Measurements from ENCODE around the gene SRSF9.
A peak's percentile ranks its signal among the peaks of the same experiment; 100 is the strongest.
"Not testable (repeated sequence)": the region's sequence is repeated elsewhere in the genome, so short reads cannot be mapped to it uniquely, and the experiment has no call there.

The SRSF9 gene

DNA sequence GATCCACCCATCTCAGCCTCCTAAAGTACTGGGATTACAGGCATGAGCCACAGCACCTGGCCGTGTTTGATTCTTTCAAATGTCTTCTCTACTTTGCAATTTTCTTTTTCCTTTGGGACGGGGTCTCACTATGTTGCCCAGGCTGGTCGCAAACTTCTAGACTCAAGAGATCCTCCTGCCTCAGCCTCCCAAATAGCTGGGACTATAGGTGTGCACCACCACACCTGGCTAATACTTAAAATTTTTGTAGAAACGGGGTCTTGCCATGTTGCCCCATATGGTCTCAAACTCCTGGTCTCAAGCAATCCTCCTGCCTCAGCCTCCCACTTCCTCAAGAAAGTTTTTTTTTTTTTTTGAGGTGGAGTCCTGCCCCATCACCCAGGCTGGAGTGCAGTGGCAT is 21.6 kb downstream of the SRSF9 start:
- CTCF ChIA-PET: interaction anchor here (0.6 kb wide), 1 partner anchor 81 kb away, joined by 3 read pairs; no protein-coding TSS in a partner anchor
- POLR2A ChIA-PET: interaction anchor here (1.3 kb wide), 1 partner anchor 247 kb away, joined by 3 read pairs; the partner anchor contains the start of gene RPLP0
- TF ChIP-seq LEF1 (IDR thresholded peaks at IDR 0.05; ENCODE audit: borderline replicate concordance): no peak
- DNase-seq (ENCODE audit: extremely low spot score): no peak

DNA sequence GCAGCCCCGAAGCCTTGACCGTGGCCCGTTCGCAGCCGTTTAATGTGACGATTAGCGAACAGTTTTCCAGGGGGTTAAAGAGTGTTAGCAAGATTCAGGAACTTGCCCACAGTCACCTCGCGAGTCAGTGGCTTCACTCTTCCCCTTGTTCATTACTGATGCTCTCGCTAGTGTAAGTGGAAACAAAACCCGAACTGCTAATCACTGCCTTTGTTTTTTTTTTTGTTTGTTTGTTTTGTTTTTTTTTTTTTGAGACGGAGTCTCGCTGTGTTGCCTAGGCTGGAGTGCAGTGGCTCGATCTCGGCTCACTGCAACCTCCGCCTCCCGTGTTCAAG is 22.7 kb downstream of the SRSF9 start:
- ChIA-PET CTCF (interaction anchor here (0.9 kb wide), 1 partner anchor 79 kb away, joined by 3 read pairs; no protein-coding TSS in a partner anchor), POLR2A (interaction anchor here (1.0 kb wide), 1 partner anchor 19 kb away, joined by 3 read pairs; no protein-coding TSS in a partner anchor)
- not testable (repeated sequence) for DNase-seq (ENCODE audit: extremely low spot score)

- ChIA-PET CTCF (interaction anchor here (0.9 to 1.1 kb wide), 2 partner anchors 12 to 78 kb away, joined by 3 read pairs; no protein-coding TSS in a partner anchor), POLR2A (interaction anchor here (0.6 to 1.0 kb wide), 3 partner anchors 9 to 34 kb away, joined by 3 to 4 read pairs (median 3); no protein-coding TSS in a partner anchor)
- peak; percentile 57 for TF ChIP-seq ELF4 (IDR thresholded peaks at IDR 0.05)
- TF ChIP-seq LEF1 (IDR thresholded peaks at IDR 0.05; ENCODE audit: borderline replicate concordance): no peak
- peak; percentile 86 for DNase-seq (ENCODE audit: extremely low spot score)
Measured at GRCh38 chr12:120445911-120446843, 23.4 kb downstream of the SRSF9 start, which contains the start of the genes GATC and TRIAP1. Gene GATC (plus strand): TSS chr12:120446444. CDS start chr12:120446481, 37 bp downstream. Gene TRIAP1 (minus strand): TSS chr12:120446384. CDS start chr12:120446372, 12 bp downstream.

GRCh38 chr12:120444676-120445075 is 24.9 kb downstream of the SRSF9 start:
- ChIA-PET POLR2A (interaction anchor here (1.2 kb wide), 1 partner anchor 52 kb away, joined by 4 read pairs; no protein-coding TSS in a partner anchor), CTCF (no interaction called here)
- no peak for DNase-seq (ENCODE audit: extremely low spot score)
- TF ChIP-seq SUZ12 (IDR thresholded peaks at IDR 0.05) (no peak), HDGF (IDR thresholded peaks at IDR 0.05; ENCODE audit: borderline replicate concordance) (no peak), ARNT (IDR thresholded peaks at IDR 0.05) (no peak), ZNF384 (IDR thresholded peaks at IDR 0.05) (no peak), CTBP1 (IDR thresholded peaks at IDR 0.05; ENCODE audit: borderline replicate concordance) (no peak), SP1 (IDR thresholded peaks at IDR 0.05) (no peak), NFRKB (IDR thresholded peaks at IDR 0.05) (no peak)

DNA sequence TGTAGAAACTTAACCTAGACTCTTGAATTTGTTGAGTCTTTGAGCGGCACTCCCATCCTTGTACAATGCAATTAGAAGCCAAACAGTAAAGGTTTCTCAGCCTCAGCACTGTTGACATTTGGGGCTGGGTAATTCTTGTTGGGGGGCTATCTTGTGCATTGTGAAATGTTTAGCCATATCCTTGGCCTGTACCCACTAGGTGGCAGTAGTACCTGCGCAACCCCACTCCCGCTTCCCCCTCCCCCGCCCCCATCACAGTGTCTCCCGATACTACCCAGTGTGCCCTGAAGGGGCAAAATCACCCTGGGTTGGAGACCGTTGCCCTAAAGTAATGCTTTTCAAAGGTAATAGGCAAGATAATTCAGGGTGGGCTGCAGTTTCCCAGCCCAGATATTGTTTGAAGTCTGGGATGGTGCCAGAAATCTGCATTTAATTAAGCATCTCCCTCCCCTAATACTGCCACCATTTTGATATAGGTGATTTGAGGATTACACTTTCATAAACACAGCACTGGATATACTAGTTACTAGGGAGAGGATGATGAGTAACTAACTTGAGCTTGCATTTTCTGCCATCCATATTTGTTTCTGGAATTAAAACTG is 29.8 kb downstream of the SRSF9 start:
- POLR2A ChIA-PET: interaction anchor here (1.0 to 2.3 kb wide), 3 partner anchors 19 to 239 kb away, joined by 3 to 5 read pairs (median 4); partner anchors contain the start of gene RPLP0
- TF ChIP-seq TARDBP (IDR thresholded peaks at IDR 0.05) (no peak), SUZ12 (IDR thresholded peaks at IDR 0.05) (no peak), ELF4 (IDR thresholded peaks at IDR 0.05) (no peak), BHLHE40 (IDR thresholded peaks at IDR 0.05; ENCODE audit: borderline replicate concordance) (no peak), ZNF384 (IDR thresholded peaks at IDR 0.05) (no peak), LEF1 (IDR thresholded peaks at IDR 0.05; ENCODE audit: borderline replicate concordance) (no peak), ARNT (IDR thresholded peaks at IDR 0.05) (no peak), NFRKB (IDR thresholded peaks at IDR 0.05) (no peak), FOXK2 (IDR thresholded peaks at IDR 0.05) (no peak), SP1 (IDR thresholded peaks at IDR 0.05) (no peak), FOXM1 (IDR thresholded peaks at IDR 0.05; ENCODE audit: borderline replicate concordance) (no peak), L3MBTL2 (conservative IDR thresholded peaks at IDR 0.05) (no peak), CTBP1 (IDR thresholded peaks at IDR 0.05; ENCODE audit: borderline replicate concordance) (no peak), HDGF (IDR thresholded peaks at IDR 0.05; ENCODE audit: borderline replicate concordance) (no peak), FOXA1 (IDR thresholded peaks at IDR 0.05) (no peak)
- TF ChIP-seq, protein P1, sequence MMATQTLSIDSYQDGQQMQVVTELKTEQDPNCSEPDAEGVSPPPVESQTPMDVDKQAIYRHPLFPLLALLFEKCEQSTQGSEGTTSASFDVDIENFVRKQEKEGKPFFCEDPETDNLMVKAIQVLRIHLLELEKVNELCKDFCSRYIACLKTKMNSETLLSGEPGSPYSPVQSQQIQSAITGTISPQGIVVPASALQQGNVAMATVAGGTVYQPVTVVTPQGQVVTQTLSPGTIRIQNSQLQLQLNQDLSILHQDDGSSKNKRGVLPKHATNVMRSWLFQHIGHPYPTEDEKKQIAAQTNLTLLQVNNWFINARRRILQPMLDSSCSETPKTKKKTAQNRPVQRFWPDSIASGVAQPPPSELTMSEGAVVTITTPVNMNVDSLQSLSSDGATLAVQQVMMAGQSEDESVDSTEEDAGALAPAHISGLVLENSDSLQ (IDR thresholded peaks at IDR 0.05): no peak

DNA sequence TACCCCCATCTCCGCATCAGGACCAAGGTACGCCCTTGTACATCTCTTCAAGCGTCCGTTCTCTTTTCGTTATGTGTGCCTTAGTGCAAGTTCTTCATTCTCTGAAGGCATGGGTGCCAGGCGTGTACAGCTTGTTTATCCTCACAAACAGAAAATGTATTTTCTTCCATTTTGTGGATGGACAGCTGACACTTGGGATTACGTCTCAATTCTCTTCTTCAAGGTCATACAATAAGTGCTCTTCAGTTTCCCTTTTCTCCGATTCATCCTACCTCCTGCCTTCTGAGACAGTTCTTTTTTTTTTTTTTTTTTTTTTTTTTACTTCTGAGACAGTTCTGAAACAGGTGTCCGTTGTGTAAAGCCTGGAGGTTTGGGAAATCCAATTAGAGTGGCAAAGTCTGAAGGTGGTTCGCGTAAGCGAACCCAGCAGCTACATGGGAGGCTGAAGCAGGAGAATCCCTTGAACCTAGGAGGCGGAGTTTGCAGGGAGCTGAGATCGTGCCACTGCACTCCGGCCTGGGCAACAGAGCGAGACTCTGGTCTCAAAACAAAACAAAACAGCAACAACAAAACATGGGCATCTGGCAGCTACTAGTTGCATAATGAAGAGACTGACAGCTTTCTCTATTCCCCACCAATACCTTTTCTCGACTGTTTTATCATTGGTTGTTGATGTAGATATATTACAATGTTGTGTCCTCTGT is 30.9 kb downstream of the SRSF9 start:
- ChIA-PET POLR2A (interaction anchor here (0.9 to 2.3 kb wide), 7 partner anchors 28 to 147 kb away, joined by 3 to 12 read pairs (median 3); partner anchors contain the start of gene RNU4-2), CTCF (interaction anchor here (0.5 to 1.0 kb wide), 3 partner anchors 25 to 84 kb away, joined by 3 to 6 read pairs (median 4); no protein-coding TSS in a partner anchor)
- no peak for TF ChIP-seq ELF4 (IDR thresholded peaks at IDR 0.05)
- no peak for TF ChIP-seq CTBP1 (IDR thresholded peaks at IDR 0.05; ENCODE audit: borderline replicate concordance)
- TF ChIP-seq SUZ12 (IDR thresholded peaks at IDR 0.05): no peak
- no peak for TF ChIP-seq BHLHE40 (IDR thresholded peaks at IDR 0.05; ENCODE audit: borderline replicate concordance)
- no peak for TF ChIP-seq ARNT (IDR thresholded peaks at IDR 0.05)
- TF ChIP-seq HDGF (IDR thresholded peaks at IDR 0.05; ENCODE audit: borderline replicate concordance): no peak
- TF ChIP-seq L3MBTL2 (conservative IDR thresholded peaks at IDR 0.05): no peak
- DNase-seq (ENCODE audit: extremely low spot score): no peak

More for the DNA sequence above, 29.8 kb downstream of the SRSF9 start:
- CTCF ChIA-PET: interaction anchor here (1.0 to 1.6 kb wide), 3 partner anchors 18 to 72 kb away, joined by 3 to 4 read pairs (median 3); no protein-coding TSS in a partner anchor
- DNase-seq (ENCODE audit: extremely low spot score): peak; percentile 72
